Measurements from ENCODE around the gene METRNL.

GRCh38 chr17:83062818-83063671 is 16.4 kb upstream of the METRNL start:
- TF ChIP-seq CTCF (conservative IDR thresholded peaks at IDR 0.05) (no peak), EZH2 (IDR thresholded peaks at IDR 0.05; ENCODE audit: low read depth) (no peak)

All from PC-9 (cell line).